ENCODE measurements around the gene TXNRD2.
"Not testable (repeated sequence)": the region's sequence is repeated elsewhere in the genome, so short reads cannot be mapped to it uniquely, and the experiment has no call there.

Gene TXNRD2

GRCh38 chr22:19844377-19845053, 97.1 kb downstream of the TXNRD2 start:
- no peaks in the 10 kb centered on the region for H3K27me3 Mint-ChIP-seq
- H3K4me1 Mint-ChIP-seq = peaks cover 38% of the 10 kb centered on the region
- peak overlapping the region; percentile 64 to 72 for H3K4me3 Mint-ChIP-seq
- ATAC-seq (peak; percentile 69), DNase-seq (peak in 1 of 2 donors; percentile 33)
- no peaks in the 10 kb centered on the region for H3K9me3 Mint-ChIP-seq
- peak overlapping the region; percentile 7 to 92 for H3K27ac Mint-ChIP-seq

GRCh38 chr22:19843857-19844376, 97.7 kb downstream of the TXNRD2 start:
- no peaks in the 10 kb centered on the region for H3K27me3 Mint-ChIP-seq
- DNase-seq (no peak), ATAC-seq (peak; percentile 10)
- peaks cover 37% of the 10 kb centered on the region for H3K4me1 Mint-ChIP-seq
- H3K4me3 Mint-ChIP-seq = peak overlapping the region in 1 of 2 donors; percentile 72
- H3K27ac Mint-ChIP-seq = peak overlapping the region in 1 of 2 donors; percentile 92
- H3K9me3 Mint-ChIP-seq = no peaks in the 10 kb centered on the region

DNA sequence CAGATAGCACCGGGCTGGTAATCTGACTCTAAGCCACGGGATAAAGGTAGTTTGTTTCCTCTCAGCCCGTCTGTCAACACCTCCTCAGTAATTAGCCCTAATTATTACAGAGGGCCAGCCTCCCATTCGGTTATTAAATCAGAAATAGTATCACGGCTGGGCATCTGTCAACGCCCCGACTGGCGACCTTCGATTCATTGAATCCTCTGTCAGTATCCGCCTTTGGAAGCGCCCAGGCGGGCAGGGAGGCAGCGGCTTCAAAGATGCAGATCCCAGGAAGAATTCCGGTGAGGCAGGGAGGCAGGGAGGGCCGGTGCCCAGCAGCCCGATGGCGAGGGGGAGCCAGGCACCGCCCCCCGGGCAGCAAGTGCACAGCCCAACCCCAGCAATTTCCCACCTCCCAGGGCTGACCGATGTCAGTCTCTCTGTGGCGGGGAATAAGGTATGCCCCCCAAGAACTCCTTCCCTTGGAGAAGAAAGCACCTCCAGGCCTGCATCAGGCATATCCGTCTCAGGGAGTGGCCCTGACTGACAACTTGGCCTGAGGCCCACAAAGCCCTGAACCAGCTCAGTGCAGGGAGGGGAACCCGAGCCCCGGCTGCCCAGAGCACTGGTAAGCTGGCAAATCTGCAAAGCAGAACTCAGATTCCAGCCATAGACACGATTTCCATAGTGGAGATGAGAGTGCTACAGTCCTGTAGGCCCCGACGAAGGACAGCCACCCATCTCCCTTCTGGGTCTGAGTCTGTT, 98.3 kb downstream of the TXNRD2 start:
- no peak overlapping the region for H3K4me3 Mint-ChIP-seq
- ATAC-seq = no peak
- peaks cover 31% of the 10 kb centered on the region for H3K4me1 Mint-ChIP-seq
- H3K9me3 Mint-ChIP-seq = no peaks in the 10 kb centered on the region
- H3K27me3 Mint-ChIP-seq = no peaks in the 10 kb centered on the region
- H3K27ac Mint-ChIP-seq = peak overlapping the region in 1 of 2 donors; percentile 54
- DNase-seq = no peak

DNA sequence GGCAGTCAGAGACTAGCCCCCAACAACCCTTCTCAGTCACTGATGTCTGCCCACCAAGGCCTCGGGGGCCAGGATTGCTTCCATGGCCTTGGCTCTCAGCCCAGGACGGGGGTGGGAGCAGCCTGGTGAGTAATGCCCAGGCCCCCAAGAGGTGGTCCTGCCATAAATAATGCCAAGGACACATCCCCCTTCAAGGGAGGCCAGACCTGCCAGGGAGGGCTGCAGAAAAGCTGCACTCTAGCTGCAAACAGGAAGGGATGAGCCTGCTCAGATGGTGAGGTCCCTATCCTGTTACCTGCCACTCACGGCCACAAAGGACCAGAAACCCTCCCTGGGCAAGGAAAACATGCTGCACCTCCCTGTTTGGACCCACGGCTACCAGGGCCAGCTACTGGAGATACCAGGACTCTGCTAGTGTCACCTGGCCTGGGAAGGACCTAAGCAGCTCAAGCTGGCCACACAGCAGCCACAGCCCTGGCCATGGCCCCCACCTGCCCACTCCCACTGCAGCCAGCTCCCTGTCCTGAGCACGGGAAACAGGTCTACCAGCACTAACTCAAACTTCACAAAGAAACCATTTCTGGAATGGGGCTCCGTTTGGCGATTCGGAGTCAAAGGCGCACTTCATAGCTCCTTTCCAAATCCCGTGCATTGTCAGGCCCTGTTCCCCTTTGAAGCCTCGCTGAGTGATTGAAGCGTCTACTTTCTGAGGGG, 99.1 kb downstream of the TXNRD2 start:
- no peak for DNase-seq
- Mint-ChIP-seq H3K27me3 (no peaks in the 10 kb centered on the region), H3K27ac (no peak overlapping the region), H3K4me1 (peaks cover 31% of the 10 kb centered on the region), H3K4me3 (no peak overlapping the region), H3K9me3 (no peaks in the 10 kb centered on the region)
- ATAC-seq = no peak

DNA sequence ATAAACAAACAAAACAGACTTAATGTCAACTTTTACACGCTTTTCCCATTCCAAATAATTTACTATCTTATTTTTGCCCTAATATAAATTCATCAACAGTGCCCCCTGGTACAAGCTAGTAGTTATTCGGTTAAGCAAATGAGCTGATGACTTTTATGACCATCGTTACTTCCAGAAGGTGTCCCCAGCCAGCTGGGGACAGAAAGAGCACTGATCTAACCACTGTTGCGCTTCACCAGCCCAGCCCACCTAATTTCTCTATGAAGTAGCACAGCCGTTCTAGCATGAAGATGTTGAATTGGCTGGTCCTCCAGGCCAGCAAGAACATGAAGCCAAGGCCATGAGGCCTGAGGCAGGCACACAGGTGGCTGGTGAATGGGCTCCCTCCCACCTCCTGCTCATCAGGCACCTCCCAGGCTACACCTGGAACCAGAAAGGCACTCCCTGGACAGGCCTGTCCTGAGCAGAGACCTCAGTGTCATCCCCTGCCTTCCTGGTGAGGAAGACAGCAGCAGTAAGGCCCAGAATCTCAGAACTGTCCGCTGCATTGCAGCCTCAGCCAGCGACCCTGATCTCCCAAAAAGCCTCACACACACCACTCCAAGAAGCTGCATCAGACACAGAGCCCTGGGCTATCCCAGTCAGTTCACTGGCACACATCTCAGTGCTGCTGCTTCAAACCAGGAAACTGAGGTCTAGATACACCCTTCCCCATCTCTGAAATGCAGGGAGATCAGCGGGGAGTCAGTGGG, 99.8 kb downstream of the TXNRD2 start:
- DNase-seq = no peak
- H3K9me3 Mint-ChIP-seq = no peaks in the 10 kb centered on the region
- ATAC-seq = no peak
- H3K4me1 Mint-ChIP-seq = peaks cover 31% of the 10 kb centered on the region
- H3K27me3 Mint-ChIP-seq = no peaks in the 10 kb centered on the region
- H3K27ac Mint-ChIP-seq = no peak overlapping the region
- no peak overlapping the region for H3K4me3 Mint-ChIP-seq

GRCh38 chr22:19840955-19841640, 100.5 kb downstream of the TXNRD2 start:
- H3K27ac Mint-ChIP-seq = no peak overlapping the region
- no peak for ATAC-seq
- no peaks in the 10 kb centered on the region for H3K27me3 Mint-ChIP-seq

DNA sequence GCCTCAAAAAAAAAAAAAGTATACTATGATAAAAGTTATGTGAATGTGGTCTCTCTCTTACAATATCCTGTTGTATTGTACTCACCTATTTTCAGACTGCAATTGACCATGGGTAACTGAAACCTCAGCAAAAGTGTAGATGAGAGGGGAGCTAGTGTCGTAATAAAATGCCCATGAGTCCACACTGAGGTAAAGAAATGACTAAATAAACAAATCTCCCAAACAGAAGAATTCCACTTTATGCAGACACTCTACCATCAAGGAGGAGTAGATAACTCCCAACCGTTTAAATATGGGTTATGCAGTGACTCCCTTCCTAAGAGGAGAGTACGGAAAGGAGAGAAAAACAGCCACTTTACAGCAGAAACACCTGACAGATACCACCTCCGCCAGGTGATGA, 101.6 kb downstream of the TXNRD2 start:
- ATAC-seq = no peak
- Mint-ChIP-seq H3K4me1 (peaks cover 32% of the 10 kb centered on the region), H3K4me3 (no peak overlapping the region), H3K27me3 (no peaks in the 10 kb centered on the region), H3K9me3 (no peaks in the 10 kb centered on the region), H3K27ac (no peak overlapping the region)
- DNase-seq = no peak

More at GRCh38 chr22:19840955-19841640, 100.5 kb downstream of the TXNRD2 start:
- DNase-seq = no peak
- H3K9me3 Mint-ChIP-seq = no peaks in the 10 kb centered on the region
- H3K4me3 Mint-ChIP-seq = no peak overlapping the region
- H3K4me1 Mint-ChIP-seq = peaks cover 34% of the 10 kb centered on the region

DNA sequence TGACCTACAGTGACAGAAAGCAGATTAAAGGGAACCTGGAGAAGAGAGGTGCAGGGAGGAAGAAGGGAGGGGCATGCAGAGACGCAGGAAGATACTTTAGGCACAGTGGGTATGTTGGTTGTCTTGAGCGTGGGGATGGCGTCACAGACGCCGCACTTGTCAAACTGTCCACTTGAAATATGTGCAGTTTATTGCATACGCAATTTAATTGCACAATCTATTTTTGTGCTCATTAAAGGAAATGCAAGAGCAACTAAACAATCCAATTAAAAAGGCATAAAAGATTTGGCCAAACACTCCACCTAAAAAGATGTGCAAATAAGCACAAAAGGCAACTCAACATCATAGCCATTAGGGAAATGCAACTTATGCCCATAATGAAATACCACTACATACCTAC, 103.7 kb downstream of the TXNRD2 start:
- Mint-ChIP-seq H3K27me3 (no peaks in the 10 kb centered on the region), H3K4me3 (no peak overlapping the region), H3K4me1 (peaks cover 33% of the 10 kb centered on the region), H3K9me3 (no peaks in the 10 kb centered on the region), H3K27ac (no peak overlapping the region)
- ATAC-seq (no peak), DNase-seq (no peak)

DNA sequence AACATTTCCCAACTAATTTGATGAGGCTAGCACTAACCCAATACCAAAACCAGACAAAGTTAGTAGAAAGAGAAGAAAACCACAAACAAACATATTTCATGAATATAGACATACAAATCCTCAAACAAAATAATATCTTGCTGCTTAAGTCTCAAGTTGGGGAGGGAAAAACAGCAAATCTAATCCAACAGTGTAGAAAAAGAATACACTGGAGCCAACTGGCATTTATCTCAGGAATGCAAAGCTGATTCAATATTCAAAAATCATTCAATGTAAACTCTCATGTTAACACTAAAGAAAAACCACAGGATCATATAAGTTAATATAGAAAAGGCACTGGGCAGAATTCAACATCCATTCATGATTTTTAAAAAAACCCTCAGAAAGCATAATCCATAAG, 105.1 kb downstream of the TXNRD2 start:
- Mint-ChIP-seq H3K27ac (no peak overlapping the region), H3K9me3 (no peaks in the 10 kb centered on the region)
- no peak for ATAC-seq

GRCh38 chr22:19834599-19834998, 107.0 kb downstream of the TXNRD2 start:
- Mint-ChIP-seq H3K4me3 (no peak overlapping the region), H3K27ac (no peak overlapping the region), H3K4me1 (peaks cover 35% of the 10 kb centered on the region), H3K9me3 (no peaks in the 10 kb centered on the region), H3K27me3 (no peaks in the 10 kb centered on the region)
- no peak for ATAC-seq
- no peak for DNase-seq

More for the DNA sequence above, 105.1 kb downstream of the TXNRD2 start:
- Mint-ChIP-seq H3K4me3 (no peak overlapping the region), H3K4me1 (peaks cover 35% of the 10 kb centered on the region), H3K27me3 (no peaks in the 10 kb centered on the region)
- DNase-seq = no peak

GRCh38 chr22:19833327-19833726, 108.3 kb downstream of the TXNRD2 start:
- H3K4me3 Mint-ChIP-seq, H3K27me3 Mint-ChIP-seq, H3K27ac Mint-ChIP-seq, H3K9me3 Mint-ChIP-seq, ATAC-seq, DNase-seq: not testable (repeated sequence)
- H3K4me1 Mint-ChIP-seq = peaks cover 35% of the 10 kb centered on the region

DNA sequence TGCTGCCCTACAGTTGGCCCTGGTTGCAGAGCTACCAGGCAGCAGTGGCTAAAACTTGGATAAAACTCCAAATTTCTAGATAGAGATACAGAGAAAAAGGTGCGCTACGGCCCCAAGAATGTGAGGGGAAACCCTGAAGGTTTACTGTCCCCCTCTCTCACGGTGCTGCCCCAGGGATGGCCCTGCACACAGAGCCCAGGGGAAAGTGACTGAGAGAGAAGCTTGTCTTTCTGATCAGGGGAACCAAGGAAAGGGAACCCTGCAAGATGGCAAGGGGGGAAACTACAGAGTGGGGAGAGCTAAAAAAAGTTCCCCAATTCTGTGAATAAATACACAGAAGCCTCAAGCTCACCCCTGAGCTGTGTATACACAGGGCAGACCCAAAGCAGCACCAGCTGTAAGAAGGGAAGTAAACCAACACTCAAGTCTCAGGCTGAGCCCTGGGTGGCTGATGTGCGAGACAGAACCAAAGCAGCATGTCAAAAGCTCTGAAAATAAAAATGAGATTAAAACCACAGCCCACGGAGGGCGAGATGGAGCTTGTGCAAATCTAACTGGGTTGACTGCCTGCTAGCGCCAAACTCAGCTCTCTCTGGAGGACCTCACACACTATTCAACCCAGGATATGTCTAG, 109.0 kb downstream of the TXNRD2 start:
- no peak for DNase-seq
- H3K27ac Mint-ChIP-seq = no peak overlapping the region
- no peak overlapping the region for H3K4me3 Mint-ChIP-seq
- no peaks in the 10 kb centered on the region for H3K27me3 Mint-ChIP-seq
- H3K9me3 Mint-ChIP-seq = no peaks in the 10 kb centered on the region
- ATAC-seq = no peak
- H3K4me1 Mint-ChIP-seq = peaks cover 35% of the 10 kb centered on the region

- not testable (repeated sequence) for H3K27ac Mint-ChIP-seq, H3K4me3 Mint-ChIP-seq, ATAC-seq, H3K9me3 Mint-ChIP-seq, DNase-seq, H3K27me3 Mint-ChIP-seq
- H3K4me1 Mint-ChIP-seq = peaks cover 35% of the 10 kb centered on the region
Measured at GRCh38 chr22:19831979-19832378, 109.6 kb downstream of the TXNRD2 start.

GRCh38 chr22:19831016-19831415, 110.6 kb downstream of the TXNRD2 start:
- H3K9me3 Mint-ChIP-seq = no peaks in the 10 kb centered on the region
- no peak for DNase-seq

More at GRCh38 chr22:19831016-19831415, 110.6 kb downstream of the TXNRD2 start:
- Mint-ChIP-seq H3K27me3 (no peaks in the 10 kb centered on the region), H3K4me1 (peaks cover 37% of the 10 kb centered on the region), H3K4me3 (no peak overlapping the region), H3K27ac (no peak overlapping the region)
- ATAC-seq = no peak
